SK-N-SH treated with all-trans-retinoic acid at 6 μM for 48 hours (cell line): Measurements from ENCODE around the gene R3HDM1.

Source experiments
- ATAC-seq: fragments of 200-7000 bp; cut with Tn5 transposase; 3 replicates; pipeline ENCODE4 v1.9.1; 2020; ENCODE audit warnings: mild to moderate bottlenecking, moderate library complexity
- ARNTL ChIP-seq: fragments of 450-650 bp; formaldehyde crosslinking; IDR thresholded peaks from 2 replicates; pipeline ENCODE4 v1.5.0; 2020; ENCODE audit warnings: low read depth, mild to moderate bottlenecking, moderate library complexity, borderline replicate concordance
- BACH2 ChIP-seq: fragments of 250-450 bp; sonication (Bioruptor Pico); IDR thresholded peaks from 2 replicates; pipeline ENCODE4 v1.9.0; 2021; ENCODE audit warnings: mild to moderate bottlenecking, borderline replicate concordance
- CREB5 ChIP-seq: fragments of 250-450 bp; sonication (Bioruptor Pico); IDR thresholded peaks from 2 replicates; pipeline ENCODE4 v1.5.1; 2020; ENCODE audit warnings: low read depth, mild to moderate bottlenecking, moderate library complexity
- CSDC2 ChIP-seq: fragments of 250-450 bp; sonication (Bioruptor Pico); IDR thresholded peaks from 2 replicates; pipeline ENCODE4 v1.5.0; 2020; ENCODE audit warnings: mild to moderate bottlenecking, moderate library complexity
- CSRNP3 ChIP-seq: fragments of 250-450 bp; sonication (Bioruptor Pico); IDR thresholded peaks from 2 replicates; pipeline ENCODE4 v1.5.1; 2021; ENCODE audit warnings: mild to moderate bottlenecking, moderate library complexity
- ESRRG ChIP-seq: fragments of 250-450 bp; sonication (Bioruptor Pico); IDR thresholded peaks from 2 replicates; pipeline ENCODE4 v1.6.1; 2021; ENCODE audit warnings: mild to moderate bottlenecking
- ISL1 ChIP-seq: fragments of 250-450 bp; sonication (Bioruptor Pico); IDR thresholded peaks from 2 replicates; pipeline ENCODE4 v2.1.2; 2022; ENCODE audit warnings: mild to moderate bottlenecking, moderate library complexity
- OSR1 ChIP-seq: fragments of 250-450 bp; sonication (Bioruptor Pico); IDR thresholded peaks from 2 replicates; pipeline ENCODE4 v1.8.0; 2022; ENCODE audit warnings: moderate library complexity, mild to moderate bottlenecking, inconsistent platforms
- PATZ1 ChIP-seq: fragments of 250-450 bp; sonication (Bioruptor Pico); IDR thresholded peaks from 2 replicates; pipeline ENCODE4 v1.8.0; 2020; ENCODE audit warnings: mild to moderate bottlenecking, moderate library complexity, borderline replicate concordance
- POU6F1 ChIP-seq: fragments of 250-450 bp; sonication (Bioruptor Pico); IDR thresholded peaks from 2 replicates; pipeline ENCODE4 v1.8.0; 2021; ENCODE audit warnings: low read depth, mild to moderate bottlenecking, moderate library complexity, borderline replicate concordance
- PPARA ChIP-seq: fragments of 250-450 bp; sonication (Bioruptor Pico); IDR thresholded peaks from 2 replicates; pipeline ENCODE4 v1.5.0; 2020; ENCODE audit warnings: mild to moderate bottlenecking, borderline replicate concordance
- RARB ChIP-seq: fragments of 250-450 bp; sonication (Bioruptor Pico); IDR thresholded peaks from 2 replicates; pipeline ENCODE4 v1.8.0; 2021; ENCODE audit warnings: mild to moderate bottlenecking, moderate library complexity
- SNAI2 ChIP-seq: fragments of 250-450 bp; sonication (Bioruptor Pico); IDR thresholded peaks from 2 replicates; pipeline ENCODE4 v1.5.0; 2020; ENCODE audit warnings: mild to moderate bottlenecking, moderate library complexity
- TCF4 ChIP-seq: fragments of 250-450 bp; sonication (Bioruptor Pico); IDR thresholded peaks from 2 replicates; pipeline ENCODE4 v1.8.0; 2021; ENCODE audit warnings: mild to moderate bottlenecking, moderate library complexity, borderline replicate concordance
- TOX ChIP-seq: fragments of 250-450 bp; sonication (Bioruptor Pico); IDR thresholded peaks from 2 replicates; pipeline ENCODE4 v1.8.0; 2021; ENCODE audit warnings: mild to moderate bottlenecking, moderate library complexity, borderline replicate concordance
- TSHZ2 ChIP-seq: fragments of 250-450 bp; sonication (Bioruptor Pico); IDR thresholded peaks from 2 replicates; pipeline ENCODE4 v1.5.0; 2020; ENCODE audit warnings: mild to moderate bottlenecking, moderate library complexity
- ZC3H10 ChIP-seq: fragments of 250-450 bp; sonication (Bioruptor Pico); IDR thresholded peaks from 2 replicates; pipeline ENCODE4 v1.5.1; 2021; ENCODE audit warnings: mild to moderate bottlenecking, moderate library complexity
- ZFP3 ChIP-seq: fragments of 250-450 bp; sonication (Bioruptor Pico); IDR thresholded peaks from 2 replicates; pipeline ENCODE4 v1.5.0; 2020; ENCODE audit warnings: mild to moderate bottlenecking, moderate library complexity
- ZFP30 ChIP-seq: fragments of 450-650 bp; formaldehyde crosslinking; IDR thresholded peaks from 2 replicates; pipeline ENCODE4 v1.5.0; 2022; ENCODE audit warnings: mild to moderate bottlenecking, moderate library complexity
- ZNF565 ChIP-seq: fragments of 450-650 bp; formaldehyde crosslinking; conservative IDR thresholded peaks from 2 replicates; pipeline ENCODE4 v1.5.0; 2020; ENCODE audit warnings: low read depth, mild to moderate bottlenecking, moderate library complexity
- ZNF8 ChIP-seq: fragments of 450-650 bp; formaldehyde crosslinking; IDR thresholded peaks from 2 replicates; pipeline ENCODE4 v1.5.0; 2020; ENCODE audit warnings: mild to moderate bottlenecking, moderate library complexity

Gene R3HDM1

GRCh38 chr2:135555311-135555710, 24.0 kb downstream of the R3HDM1 start:
- no peak for ATAC-seq
- TF ChIP-seq ZFP3 (CRISPR knock-in tag): no peak
- TF ChIP-seq PPARA (CRISPR knock-in tag): no peak
- TF ChIP-seq PATZ1: no peak
- TF ChIP-seq CSRNP3 (CRISPR knock-in tag): no peak
- TF ChIP-seq TOX (CRISPR knock-in tag): no peak
- no peak for TF ChIP-seq CSDC2 (CRISPR knock-in tag)
- no peak for TF ChIP-seq TSHZ2
- TF ChIP-seq ARNTL (CRISPR knock-in tag): no peak
- TF ChIP-seq ISL1 (CRISPR knock-in tag): no peak
- TF ChIP-seq ZNF8 (CRISPR knock-in tag): no peak
- no peak for TF ChIP-seq ESRRG (CRISPR knock-in tag)
- TF ChIP-seq ZNF565 (CRISPR knock-in tag): no peak
- no peak for TF ChIP-seq TCF4 (CRISPR knock-in tag)
- TF ChIP-seq ZFP30 (CRISPR knock-in tag): no peak
- no peak for TF ChIP-seq CREB5 (CRISPR knock-in tag)
- no peak for TF ChIP-seq ZC3H10 (CRISPR knock-in tag)
- no peak for TF ChIP-seq POU6F1 (CRISPR knock-in tag)
- no peak for TF ChIP-seq SNAI2 (CRISPR knock-in tag)
- TF ChIP-seq RARB: no peak
- TF ChIP-seq OSR1 (CRISPR knock-in tag): no peak

- TF ChIP-seq ISL1 (CRISPR knock-in tag): no peak
- TF ChIP-seq CREB5 (CRISPR knock-in tag): no peak
- TF ChIP-seq TCF4 (CRISPR knock-in tag): no peak
- TF ChIP-seq RARB: no peak
- TF ChIP-seq TOX (CRISPR knock-in tag): no peak
- TF ChIP-seq ZNF8 (CRISPR knock-in tag): no peak
- TF ChIP-seq TSHZ2: no peak
- no peak for TF ChIP-seq BACH2 (CRISPR knock-in tag)
- no peak for TF ChIP-seq ARNTL (CRISPR knock-in tag)
- no peak for TF ChIP-seq CSDC2 (CRISPR knock-in tag)
- TF ChIP-seq PPARA (CRISPR knock-in tag): no peak
- ATAC-seq: no peak
Observed at GRCh38 chr2:135557530-135557929, 26.2 kb downstream of the R3HDM1 start.
